Prostate gland (tissue), 2 donors: Measurements from ENCODE around the gene FYCO1. TPM values are rescaled to one million over a fixed set of nuclear protein-coding genes. Genes with fewer than 3 reads are reported as not detected.

Source experiments
- DNase-seq: peaks from one replicate; pipeline ENCODE4 v3.0.0-alpha.2; 2019; ENCODE audit warnings: low spot score
- H3K27ac ChIP-seq, 2 donors: fragments of 200-600 bp; sonication (generic); 2 replicates each; pipeline ENCODE4 v1.5.1; 2017 to 2019
- H3K27me3 ChIP-seq: fragments of 200-600 bp; sonication (generic); replicated peaks from 2 replicates; pipeline ENCODE4 v1.5.1; 2019; ENCODE audit not compliant: insufficient read depth
- H3K36me3 ChIP-seq, 2 donors: fragments of 200-600 bp; sonication (generic); 1 replicate in 1 of 2; 2 replicates in 1 of 2; pipeline versions ENCODE4 v1.5.1 to v1.8.1; 2017 to 2019
- H3K4me1 ChIP-seq: fragments of 200-600 bp; sonication (generic); replicated peaks from 2 replicates; pipeline ENCODE4 v1.5.1; 2019
- H3K4me3 ChIP-seq, 2 donors: fragments of 200-600 bp; sonication (generic); 2 replicates each; pipeline ENCODE4 v1.5.1; 2017 to 2019
- H3K9me3 ChIP-seq: fragments of 200-600 bp; sonication (generic); 2 replicates; pipeline ENCODE4 v1.5.1; 2017
- CTCF ChIP-seq, 4 experiments: fragments of 200-600 bp in 2 of 4; fragments of 450-650 bp in 2 of 4; sonication (generic) in 2 of 4; IDR thresholded peaks; 1 replicate in 3 of 4; 2 replicates in 1 of 4; pipeline ENCODE4 v1.5.1; 2016 to 2019; ENCODE audit warnings: antibody characterized with exemption in 4 of 4, mild to moderate bottlenecking in 2 of 4, moderate library complexity in 2 of 4
- POLR2A ChIP-seq: fragments of 450-650 bp; IDR thresholded peaks from one replicate; pipeline ENCODE4 v1.6.1; 2016; ENCODE audit warnings: antibody characterized with exemption, mild to moderate bottlenecking
- POLR2AphosphoS5 ChIP-seq: sonication (generic); formaldehyde crosslinking; IDR thresholded peaks from one replicate; pipeline ENCODE4 v1.6.1; 2017; ENCODE audit warnings: antibody characterized with exemption
- WGBS: methylation state at CpG from one replicate; pipeline ENCODE4 v1.1.5; 2018; 5-methylcytosine and 5-hydroxymethylcytosine counted together
- intact Hi-C: fragments of 100-400 bp; cut with DNase I; formaldehyde crosslinking; loops from one replicate; pipeline ENCODE4 v1.14.2; 2022
- total RNA-seq, 2 donors: library from RNA; depleted of rRNA; stranded (reverse); fragments of >200 nt; gene quantifications; one replicate each; pipeline ENCODE4 v1.1.0, GENCODE V29; 2016

Gene FYCO1
- total RNA-seq, 2 donors from 2014 or later: 33.1 to 56.7 TPM

GRCh38 chr3:46027021-46027705, 31.5 kb upstream of the FYCO1 start, which contains the start of gene XCR1:
TSS of gene XCR1 (minus strand) at chr3:46027483. CDS start at chr3:46021947, 5,536 bp downstream.
- intact Hi-C loops: no loop called here
- Histone ChIP-seq H3K4me3 (no peak within 1 kb of the TSS), H3K4me1 (no peaks in the 10 kb centered on the region), H3K9me3 (no peaks in the 10 kb centered on the region), H3K36me3 (no peaks in the 10 kb centered on the region), H3K27me3 (no peaks in the 10 kb centered on the region), H3K27ac (no peak within 1 kb of the TSS)
- DNase-seq: no peak
- TF ChIP-seq POLR2A: no peak
- TF ChIP-seq POLR2AphosphoS5: no peak
- TF ChIP-seq CTCF (IDR thresholded peaks at IDR 0.05): no peak
- WGBS: 98% methylated on average over 3 of the region's 3 CpGs

GRCh38 chr3:46025139-46025538, 29.5 kb upstream of the FYCO1 start:
- no peak for DNase-seq
- TF ChIP-seq POLR2AphosphoS5 (no peak), POLR2A (no peak), CTCF (IDR thresholded peaks at IDR 0.05) (no peak)
- H3K27ac ChIP-seq: no peak overlapping the region
- no peaks in the 10 kb centered on the region for H3K4me1 ChIP-seq
- intact Hi-C loops: no loop called here
- H3K36me3 ChIP-seq: no peaks in the 10 kb centered on the region
- H3K4me3 ChIP-seq: no peak overlapping the region
- 46% methylated on average over 1 of the region's 1 CpG for WGBS
- H3K9me3 ChIP-seq: no peaks in the 10 kb centered on the region
- H3K27me3 ChIP-seq: no peaks in the 10 kb centered on the region

DNA sequence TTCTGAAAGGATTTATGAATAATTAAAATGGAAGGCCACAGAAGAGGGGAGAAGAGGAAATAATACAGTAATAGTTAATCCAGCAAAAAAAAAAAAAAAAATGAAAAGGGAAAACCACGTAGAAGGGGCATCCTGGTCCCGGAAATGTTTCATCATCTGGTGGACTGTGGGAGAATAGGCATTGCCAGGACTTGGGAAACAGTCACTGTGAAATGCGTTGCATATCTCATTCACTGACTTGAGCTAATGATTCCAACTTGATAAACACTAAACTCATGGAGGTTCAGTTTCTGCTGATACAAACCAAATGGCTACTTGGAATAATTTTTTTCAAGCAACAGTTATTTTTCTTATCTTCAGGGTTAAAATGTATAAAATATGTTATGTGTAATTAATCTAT, 28.5 kb upstream of the FYCO1 start:
- no peaks in the 10 kb centered on the region for H3K27me3 ChIP-seq
- no peaks in the 10 kb centered on the region for H3K4me1 ChIP-seq
- no peaks in the 10 kb centered on the region for H3K36me3 ChIP-seq
- H3K9me3 ChIP-seq: no peaks in the 10 kb centered on the region
- no peak for DNase-seq
- H3K4me3 ChIP-seq: no peak overlapping the region
- TF ChIP-seq CTCF (IDR thresholded peaks at IDR 0.05): no peak
- TF ChIP-seq POLR2A: no peak
- no peak for TF ChIP-seq POLR2AphosphoS5
- intact Hi-C loops: no loop called here
- H3K27ac ChIP-seq: no peak overlapping the region
- 60% methylated on average over 3 of the region's 3 CpGs for WGBS

DNA sequence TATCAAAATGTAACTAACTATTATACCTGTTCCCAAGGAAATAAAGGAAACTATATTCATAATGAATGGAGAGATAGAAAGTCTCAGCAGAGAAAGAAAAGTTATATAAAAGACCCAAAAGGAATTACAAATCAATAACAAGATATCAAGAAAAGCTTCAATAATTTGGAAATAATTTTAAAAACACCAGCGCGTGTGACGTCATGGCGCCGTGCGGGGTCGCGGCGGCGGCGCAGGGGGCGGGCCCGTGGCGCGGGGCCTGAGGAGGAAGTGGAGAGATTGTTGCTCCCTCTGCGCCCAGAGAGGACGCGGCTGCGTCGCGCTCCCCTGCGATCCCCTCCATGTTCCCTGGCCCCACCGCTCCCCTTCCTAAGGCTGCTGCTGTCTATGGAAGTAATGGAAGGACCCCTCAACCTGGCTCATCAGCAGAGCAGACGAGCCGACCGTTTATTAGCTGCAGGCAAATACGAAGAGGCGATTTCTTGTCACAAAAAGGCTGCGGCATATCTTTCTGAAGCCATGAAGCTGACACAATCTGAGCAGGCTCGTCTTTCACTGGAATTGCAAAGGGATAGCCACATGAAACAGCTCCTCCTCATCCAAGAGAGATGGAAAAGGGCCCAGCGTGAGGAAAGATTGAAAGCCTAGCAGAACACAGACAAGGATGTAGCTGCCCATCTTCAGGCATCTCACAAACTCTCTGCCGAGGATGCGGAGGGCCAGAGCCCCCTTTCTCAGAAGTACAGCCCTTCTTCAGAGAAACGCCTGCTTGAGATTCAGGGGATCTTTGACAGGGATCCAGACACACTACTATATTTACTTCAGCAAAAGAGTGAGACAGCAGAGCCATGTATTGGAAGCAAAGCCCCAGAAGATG, 27.5 kb upstream of the FYCO1 start:
- no peaks in the 10 kb centered on the region for H3K27me3 ChIP-seq
- intact Hi-C loops: no loop called here
- H3K4me1 ChIP-seq: no peaks in the 10 kb centered on the region
- H3K36me3 ChIP-seq: no peaks in the 10 kb centered on the region
- no peak overlapping the region for H3K4me3 ChIP-seq
- 88% methylated on average over 34 of the region's 34 CpGs for WGBS
- TF ChIP-seq CTCF (IDR thresholded peaks at IDR 0.05) (no peak), POLR2AphosphoS5 (no peak), POLR2A (no peak)
- H3K9me3 ChIP-seq: no peaks in the 10 kb centered on the region
- H3K27ac ChIP-seq: no peak overlapping the region
- DNase-seq: no peak
